ENCODE data around the gene VDAC2.
"Not testable (repeated sequence)": the region's sequence is repeated elsewhere in the genome, so short reads cannot be mapped to it uniquely, and the experiment has no call there.

Gene VDAC2

DNA sequence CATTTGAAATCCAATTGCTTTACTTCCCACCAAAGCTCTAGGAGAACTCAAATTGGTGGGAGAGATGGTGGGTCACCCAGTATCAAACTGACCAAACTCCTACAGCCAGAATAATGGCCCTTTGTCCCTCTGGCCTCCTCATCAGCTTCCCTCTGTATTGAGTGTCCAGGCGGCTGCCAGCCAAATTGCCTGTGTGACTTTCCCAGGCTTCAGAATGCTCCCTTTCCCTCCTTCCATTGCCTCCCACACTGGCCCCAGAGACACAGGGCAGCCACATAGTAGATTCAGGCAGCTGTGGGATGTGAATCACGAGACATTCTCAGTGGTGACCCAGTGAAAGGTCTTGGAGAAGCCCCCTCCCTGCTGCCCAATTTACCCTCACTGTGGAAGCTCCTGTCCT is 12.7 kb upstream of the VDAC2 start:
- Histone ChIP-seq H3K9me3 (ENCODE audit: control extremely low read depth in 1 of 5, control insufficient read depth in 4 of 5, insufficient read depth in 2 of 5, low read depth in 1 of 5, low read length in 4 of 5) (no peaks in the 10 kb centered on the region), H3K27ac (ENCODE audit: insufficient read depth in 1 of 2, low read depth in 1 of 2, low read length in 2 of 2, poor library complexity in 1 of 2, severe bottlenecking in 2 of 2) (no peak overlapping the region), H3K4me3 (ENCODE audit: control insufficient read depth in 1 of 7, extremely low read depth in 1 of 7, insufficient read depth in 4 of 7, low read depth in 2 of 7, low read length in 6 of 7) (no peak overlapping the region), H3K27me3 (replicated peaks in 2 of 5; ENCODE audit: control insufficient read depth in 4 of 5, insufficient read depth in 5 of 5, low read length in 4 of 5) (no peaks in the 10 kb centered on the region), H3K4me1 (ENCODE audit: control extremely low read depth in 1 of 4, control insufficient read depth in 4 of 4, insufficient read depth in 4 of 4, low read length in 3 of 4) (no peaks in the 10 kb centered on the region), H3K36me3 (ENCODE audit: control insufficient read depth in 4 of 4, insufficient read depth in 4 of 4, low read length in 3 of 4) (peaks cover 0 to 1% (median 0%) of the 10 kb centered on the region in 4 experiments)
- ChIA-PET POLR2A (no interaction called here), CTCF (interaction anchor here (1.0 to 2.4 kb wide), 5 partner anchors 9 to 30 kb away, joined by 3 to 9 read pairs (median 3); no protein-coding TSS in a partner anchor)
- no peak for DNase-seq
- 100% methylated on average over 1 of the region's 2 CpGs for WGBS (ENCODE audit: insufficient coverage)

DNA sequence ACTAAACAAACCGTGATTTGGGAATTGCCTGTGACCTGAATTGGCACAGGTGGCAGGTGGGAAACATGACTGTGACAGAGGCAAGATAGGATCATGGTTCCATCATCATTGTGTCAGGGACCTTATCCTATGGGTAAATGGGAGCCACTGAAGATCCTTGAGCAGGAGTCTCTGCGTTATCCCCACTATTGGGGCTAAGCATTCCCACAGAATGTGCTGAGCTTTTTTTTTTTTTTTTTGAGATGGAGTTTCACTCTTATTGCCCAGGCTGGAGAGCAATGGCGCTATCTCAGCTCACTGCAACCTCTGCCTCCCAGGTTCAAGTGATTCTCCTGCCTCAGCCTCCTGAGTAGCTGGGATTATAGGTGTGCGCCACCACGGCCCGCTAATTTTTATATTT is 10.6 kb upstream of the VDAC2 start:
- not testable (repeated sequence) for H3K36me3 ChIP-seq (ENCODE audit: control insufficient read depth in 4 of 4, insufficient read depth in 4 of 4, low read length in 3 of 4); H3K4me1 ChIP-seq (ENCODE audit: control extremely low read depth in 1 of 4, control insufficient read depth in 4 of 4, insufficient read depth in 4 of 4, low read length in 3 of 4); H3K27ac ChIP-seq (ENCODE audit: insufficient read depth in 1 of 2, low read depth in 1 of 2, low read length in 2 of 2, poor library complexity in 1 of 2, severe bottlenecking in 2 of 2); DNase-seq; H3K27me3 ChIP-seq (replicated peaks in 2 of 5; ENCODE audit: control insufficient read depth in 4 of 5, insufficient read depth in 5 of 5, low read length in 4 of 5); H3K4me3 ChIP-seq (ENCODE audit: control insufficient read depth in 1 of 7, extremely low read depth in 1 of 7, insufficient read depth in 4 of 7, low read depth in 2 of 7, low read length in 6 of 7); H3K9me3 ChIP-seq (ENCODE audit: control extremely low read depth in 1 of 5, control insufficient read depth in 4 of 5, insufficient read depth in 2 of 5, low read depth in 1 of 5, low read length in 4 of 5)
- ChIA-PET POLR2A (interaction anchor here (0.6 to 0.7 kb wide), 2 partner anchors 10 to 16 kb away, joined by 3 read pairs; no protein-coding TSS in a partner anchor), CTCF (interaction anchor here (0.7 to 2.2 kb wide), 3 partner anchors 8 to 35 kb away, joined by 3 to 13 read pairs (median 3); partner anchors contain the start of gene COMTD1)
- WGBS (ENCODE audit: insufficient coverage) = 100% methylated on average over 1 of the region's 6 CpGs

DNA sequence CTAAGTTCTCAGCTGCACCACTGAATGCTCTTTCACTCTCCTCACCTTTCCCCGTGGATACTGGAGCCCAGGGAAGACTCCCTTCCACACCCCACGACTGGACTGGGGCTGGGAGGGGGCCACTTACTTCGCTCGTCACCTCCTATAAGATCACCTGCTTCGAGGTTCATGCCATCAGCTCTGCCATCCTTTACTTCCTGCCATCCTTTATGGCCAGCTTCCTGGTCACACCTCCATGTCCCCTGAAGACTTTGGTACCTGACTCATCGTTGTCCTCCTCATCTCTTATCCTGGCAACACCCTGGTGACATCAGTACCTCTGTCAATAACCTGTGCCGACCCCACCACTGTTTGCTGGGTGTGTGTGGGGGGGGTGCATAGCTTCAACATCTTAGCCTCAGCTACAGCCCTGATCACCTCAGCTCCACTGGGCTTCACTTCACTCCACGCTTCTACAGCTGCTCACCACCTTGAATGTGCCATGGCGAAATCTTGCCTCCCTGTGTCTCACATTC is 8.7 kb upstream of the VDAC2 start:
- Histone ChIP-seq H3K27me3 (replicated peaks in 2 of 5; ENCODE audit: control insufficient read depth in 4 of 5, insufficient read depth in 5 of 5, low read length in 4 of 5) (no peaks in the 10 kb centered on the region), H3K4me1 (ENCODE audit: control extremely low read depth in 1 of 4, control insufficient read depth in 4 of 4, insufficient read depth in 4 of 4, low read length in 3 of 4) (no peaks in the 10 kb centered on the region), H3K36me3 (ENCODE audit: control insufficient read depth in 4 of 4, insufficient read depth in 4 of 4, low read length in 3 of 4) (no peaks in the 10 kb centered on the region), H3K9me3 (ENCODE audit: control extremely low read depth in 1 of 5, control insufficient read depth in 4 of 5, insufficient read depth in 2 of 5, low read depth in 1 of 5, low read length in 4 of 5) (no peaks in the 10 kb centered on the region), H3K27ac (ENCODE audit: insufficient read depth in 1 of 2, low read depth in 1 of 2, low read length in 2 of 2, poor library complexity in 1 of 2, severe bottlenecking in 2 of 2) (no peak overlapping the region), H3K4me3 (ENCODE audit: control insufficient read depth in 1 of 7, extremely low read depth in 1 of 7, insufficient read depth in 4 of 7, low read depth in 2 of 7, low read length in 6 of 7) (no peak overlapping the region)
- DNase-seq = no peak
- ChIA-PET POLR2A (no interaction called here), CTCF (interaction anchor here (1.6 to 2.1 kb wide), 2 partner anchors 14 kb away, joined by 3 to 5 read pairs; no protein-coding TSS in a partner anchor)
- 91% methylated on average over 7 of the region's 9 CpGs for WGBS (ENCODE audit: insufficient coverage)

DNA sequence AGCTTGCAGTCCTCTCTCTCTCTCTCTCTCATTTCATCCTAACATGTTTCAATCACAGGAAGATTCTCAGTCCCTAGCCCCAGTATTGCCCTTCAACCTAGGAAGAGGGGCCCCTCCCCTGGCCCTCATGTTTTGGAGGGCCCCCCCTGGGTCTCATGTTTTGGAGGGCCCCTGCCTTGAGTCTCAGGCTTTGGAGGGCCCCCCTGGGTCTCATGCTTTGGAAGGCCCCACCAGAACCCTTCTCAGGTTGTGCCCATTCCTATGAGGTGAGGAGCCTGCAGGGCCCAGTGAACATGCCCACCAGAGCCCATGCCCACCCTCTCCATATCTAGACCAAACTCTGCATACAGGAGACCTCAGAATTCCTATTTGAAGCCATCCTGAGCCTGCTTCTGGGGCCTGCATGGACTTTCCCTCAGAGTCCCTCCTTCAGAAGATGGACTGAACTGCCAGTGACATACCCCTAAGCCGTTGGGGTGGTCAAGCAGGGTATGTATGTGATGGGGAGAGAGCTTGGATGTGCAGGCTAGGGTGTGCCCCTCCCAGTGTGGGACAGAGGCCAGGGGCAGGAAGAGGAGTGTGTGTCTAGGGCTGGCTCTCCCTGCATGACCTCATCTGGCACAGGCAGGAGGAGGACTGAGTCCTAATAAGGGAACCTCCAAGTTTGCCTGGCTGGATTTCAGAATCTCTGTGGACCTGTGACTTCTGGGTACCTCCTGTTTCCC is 8.1 kb upstream of the VDAC2 start:
- H3K9me3 ChIP-seq (ENCODE audit: control extremely low read depth in 1 of 5, control insufficient read depth in 4 of 5, insufficient read depth in 2 of 5, low read depth in 1 of 5, low read length in 4 of 5) = no peaks in the 10 kb centered on the region
- no peak overlapping the region for H3K27ac ChIP-seq (ENCODE audit: insufficient read depth in 1 of 2, low read depth in 1 of 2, low read length in 2 of 2, poor library complexity in 1 of 2, severe bottlenecking in 2 of 2)
- 100% methylated on average over 1 of the region's 1 CpG for WGBS (ENCODE audit: insufficient coverage)
- H3K4me1 ChIP-seq (ENCODE audit: control extremely low read depth in 1 of 4, control insufficient read depth in 4 of 4, insufficient read depth in 4 of 4, low read length in 3 of 4) = no peaks in the 10 kb centered on the region
- CTCF ChIA-PET = interaction anchor here (1.6 to 2.1 kb wide), 2 partner anchors 13 to 15 kb away, joined by 3 to 5 read pairs; no protein-coding TSS in a partner anchor
- POLR2A ChIA-PET = no interaction called here
- no peak overlapping the region for H3K4me3 ChIP-seq (ENCODE audit: control insufficient read depth in 1 of 7, extremely low read depth in 1 of 7, insufficient read depth in 4 of 7, low read depth in 2 of 7, low read length in 6 of 7)
- H3K27me3 ChIP-seq (replicated peaks in 2 of 5; ENCODE audit: control insufficient read depth in 4 of 5, insufficient read depth in 5 of 5, low read length in 4 of 5) = no peaks in the 10 kb centered on the region
- DNase-seq = no peak
- H3K36me3 ChIP-seq (ENCODE audit: control insufficient read depth in 4 of 4, insufficient read depth in 4 of 4, low read length in 3 of 4) = no peaks in the 10 kb centered on the region

DNA sequence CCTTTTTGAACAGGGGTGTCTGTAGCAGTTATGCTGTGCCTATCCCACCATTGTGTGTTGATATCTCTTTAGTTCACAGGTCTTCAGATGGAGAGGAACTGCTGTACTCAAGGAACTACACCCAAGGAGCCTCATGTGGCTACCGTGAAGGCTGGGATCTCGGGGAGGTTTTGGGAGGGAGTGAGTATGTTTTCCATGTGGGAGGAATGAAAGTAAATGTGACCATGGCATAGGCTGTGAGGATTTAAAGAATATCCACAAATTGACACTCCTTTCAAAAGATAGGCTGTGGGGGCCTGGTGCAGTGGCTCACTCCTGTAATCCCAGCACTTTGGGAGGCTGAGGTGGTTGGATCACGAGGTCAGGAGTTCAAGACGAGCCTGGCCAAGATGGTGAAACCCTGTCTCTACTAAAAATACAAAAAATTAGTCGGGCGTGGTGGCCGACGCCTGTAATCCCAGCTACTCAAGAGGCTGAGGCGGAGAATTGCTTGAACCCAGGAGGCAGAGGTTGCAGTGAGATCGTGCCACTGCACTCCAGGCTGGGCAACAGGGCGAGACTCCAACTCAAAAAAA is 7.5 kb upstream of the VDAC2 start:
- not testable (repeated sequence) for H3K36me3 ChIP-seq (ENCODE audit: control insufficient read depth in 4 of 4, insufficient read depth in 4 of 4, low read length in 3 of 4); H3K4me3 ChIP-seq (ENCODE audit: control insufficient read depth in 1 of 7, extremely low read depth in 1 of 7, insufficient read depth in 4 of 7, low read depth in 2 of 7, low read length in 6 of 7); H3K4me1 ChIP-seq (ENCODE audit: control extremely low read depth in 1 of 4, control insufficient read depth in 4 of 4, insufficient read depth in 4 of 4, low read length in 3 of 4); H3K27ac ChIP-seq (ENCODE audit: insufficient read depth in 1 of 2, low read depth in 1 of 2, low read length in 2 of 2, poor library complexity in 1 of 2, severe bottlenecking in 2 of 2); H3K27me3 ChIP-seq (replicated peaks in 2 of 5; ENCODE audit: control insufficient read depth in 4 of 5, insufficient read depth in 5 of 5, low read length in 4 of 5); H3K9me3 ChIP-seq (ENCODE audit: control extremely low read depth in 1 of 5, control insufficient read depth in 4 of 5, insufficient read depth in 2 of 5, low read depth in 1 of 5, low read length in 4 of 5); DNase-seq
- ChIA-PET CTCF (interaction anchor here (1.6 kb wide), 1 partner anchor 12 kb away, joined by 3 read pairs; no protein-coding TSS in a partner anchor), POLR2A (interaction anchor here (0.6 kb wide), 1 partner anchor 19 kb away, joined by 4 read pairs; no protein-coding TSS in a partner anchor)
- WGBS (ENCODE audit: insufficient coverage) = 97% methylated on average over 9 of the region's 11 CpGs

DNA sequence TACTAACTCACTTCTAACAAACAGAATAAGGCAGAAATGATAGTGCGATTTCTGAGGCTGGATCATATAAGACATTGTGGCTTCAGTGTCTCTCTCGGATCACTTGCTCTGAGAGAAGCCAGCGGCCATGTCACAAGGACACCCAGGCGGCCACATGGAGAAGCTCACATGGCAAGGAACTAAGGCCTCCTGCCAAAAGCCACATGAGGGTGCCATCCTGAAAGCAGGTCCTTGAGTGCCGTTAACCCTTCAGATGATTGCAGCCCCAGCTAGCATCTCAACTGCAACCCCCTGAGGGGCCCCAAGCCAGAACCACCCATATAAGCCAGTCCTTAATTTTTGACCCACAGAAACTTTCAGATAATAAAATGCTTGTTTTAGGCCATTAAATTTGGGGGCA is 6.9 kb upstream of the VDAC2 start:
- Histone ChIP-seq H3K9me3 (ENCODE audit: control extremely low read depth in 1 of 5, control insufficient read depth in 4 of 5, insufficient read depth in 2 of 5, low read depth in 1 of 5, low read length in 4 of 5) (no peaks in the 10 kb centered on the region), H3K4me3 (ENCODE audit: control insufficient read depth in 1 of 7, extremely low read depth in 1 of 7, insufficient read depth in 4 of 7, low read depth in 2 of 7, low read length in 6 of 7) (no peak overlapping the region), H3K27me3 (replicated peaks in 2 of 5; ENCODE audit: control insufficient read depth in 4 of 5, insufficient read depth in 5 of 5, low read length in 4 of 5) (no peaks in the 10 kb centered on the region), H3K27ac (ENCODE audit: insufficient read depth in 1 of 2, low read depth in 1 of 2, low read length in 2 of 2, poor library complexity in 1 of 2, severe bottlenecking in 2 of 2) (no peak overlapping the region), H3K36me3 (ENCODE audit: control insufficient read depth in 4 of 4, insufficient read depth in 4 of 4, low read length in 3 of 4) (no peaks in the 10 kb centered on the region), H3K4me1 (ENCODE audit: control extremely low read depth in 1 of 4, control insufficient read depth in 4 of 4, insufficient read depth in 4 of 4, low read length in 3 of 4) (no peaks in the 10 kb centered on the region)
- ChIA-PET CTCF (no interaction called here), POLR2A (interaction anchor here (0.6 kb wide), 1 partner anchor 19 kb away, joined by 4 read pairs; no protein-coding TSS in a partner anchor)
- DNase-seq = no peak
- 100% methylated on average over 3 of the region's 5 CpGs for WGBS (ENCODE audit: insufficient coverage)

DNA sequence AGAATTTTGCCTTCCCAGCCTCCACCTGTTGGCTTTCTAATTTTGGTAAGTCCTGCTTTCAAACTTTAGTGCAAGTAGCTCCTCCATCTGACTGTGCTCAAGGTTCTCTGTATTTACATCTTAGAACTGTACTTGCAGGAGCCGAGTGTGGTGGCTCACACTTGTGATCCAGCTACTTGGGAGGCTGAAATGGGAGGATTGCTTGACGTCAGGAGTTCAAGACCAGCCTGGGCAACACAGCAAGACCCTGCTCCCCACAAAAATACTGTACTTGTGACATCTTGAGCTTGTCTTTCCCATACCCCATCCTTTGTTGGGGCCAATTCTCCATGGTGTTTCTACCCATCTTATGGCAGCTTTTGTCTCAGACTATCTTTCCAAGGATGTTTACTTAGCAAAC is 4.7 kb upstream of the VDAC2 start:
- H3K36me3 ChIP-seq (ENCODE audit: control insufficient read depth in 4 of 4, insufficient read depth in 4 of 4, low read length in 3 of 4) = no peaks in the 10 kb centered on the region
- no peak overlapping the region for H3K27ac ChIP-seq (ENCODE audit: insufficient read depth in 1 of 2, low read depth in 1 of 2, low read length in 2 of 2, poor library complexity in 1 of 2, severe bottlenecking in 2 of 2)
- H3K4me3 ChIP-seq (ENCODE audit: control insufficient read depth in 1 of 7, extremely low read depth in 1 of 7, insufficient read depth in 4 of 7, low read depth in 2 of 7, low read length in 6 of 7) = no peak overlapping the region
- DNase-seq = no peak
- H3K4me1 ChIP-seq (ENCODE audit: control extremely low read depth in 1 of 4, control insufficient read depth in 4 of 4, insufficient read depth in 4 of 4, low read length in 3 of 4) = peaks cover 0 to 10% (median 6%) of the 10 kb centered on the region in 4 experiments
- no peaks in the 10 kb centered on the region for H3K27me3 ChIP-seq (replicated peaks in 2 of 5; ENCODE audit: control insufficient read depth in 4 of 5, insufficient read depth in 5 of 5, low read length in 4 of 5)
- CTCF ChIA-PET = interaction anchor here (0.8 to 2.8 kb wide), 3 partner anchors 8 to 15 kb away, joined by 3 to 9 read pairs (median 4); no protein-coding TSS in a partner anchor
- 89% methylated on average over 2 of the region's 2 CpGs for WGBS (ENCODE audit: insufficient coverage)
- POLR2A ChIA-PET = no interaction called here
- H3K9me3 ChIP-seq (ENCODE audit: control extremely low read depth in 1 of 5, control insufficient read depth in 4 of 5, insufficient read depth in 2 of 5, low read depth in 1 of 5, low read length in 4 of 5) = no peaks in the 10 kb centered on the region
